Measurements from ENCODE around the gene CGNL1. TPM values are rescaled to one million over a fixed set of nuclear protein-coding genes. Genes with fewer than 3 reads are reported as not detected.

Gene CGNL1
- total RNA-seq, 2 experiments from 2014 or later = not detected

DNA sequence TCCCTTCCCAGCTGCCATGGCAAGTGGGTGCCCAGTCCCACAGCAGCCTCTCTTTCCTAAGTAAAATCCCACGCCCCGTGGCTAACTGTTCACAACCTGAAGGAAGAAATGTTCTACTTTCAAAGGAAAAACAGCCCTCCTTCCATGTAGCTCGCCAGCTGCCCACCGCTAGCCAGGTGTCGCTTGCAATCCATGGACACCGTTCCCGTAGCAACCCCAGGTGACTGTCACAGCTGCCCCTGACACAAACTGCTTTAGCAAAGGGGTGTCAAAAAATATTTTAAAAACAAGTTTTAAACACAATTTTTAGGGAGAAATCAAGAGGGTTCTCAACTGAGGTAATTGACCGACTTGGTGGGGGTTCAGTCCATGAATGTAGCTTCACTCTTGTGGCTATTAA, 21.0 kb upstream of the CGNL1 start:
- peaks cover 4% of the 10 kb centered on the region for H3K27me3 Mint-ChIP-seq
- no peak overlapping the region for H3K4me3 Mint-ChIP-seq
- H3K4me1 Mint-ChIP-seq (ENCODE audit: low read depth) = no peaks in the 10 kb centered on the region
- H3K36me3 Mint-ChIP-seq = no peaks in the 10 kb centered on the region
- intact Hi-C loops (cut with micrococcal nuclease) = no loop called here
- no peak overlapping the region for H3K27ac Mint-ChIP-seq
- DNase-seq = no peak
- ChIA-PET CTCF (interaction anchor here (0.9 kb wide), 1 partner anchor 187 kb away, joined by 3 read pairs; no protein-coding TSS in a partner anchor), POLR2A (no interaction called here)
- no peaks in the 10 kb centered on the region for H3K9me3 Mint-ChIP-seq

GRCh38 chr15:57356178-57356577, 20.1 kb upstream of the CGNL1 start:
- Mint-ChIP-seq H3K27me3 (peaks cover 4% of the 10 kb centered on the region), H3K9me3 (no peaks in the 10 kb centered on the region), H3K27ac (no peak overlapping the region), H3K4me1 (ENCODE audit: low read depth) (no peaks in the 10 kb centered on the region), H3K36me3 (no peaks in the 10 kb centered on the region), H3K4me3 (no peak overlapping the region)
- DNase-seq = no peak
- POLR2A ChIA-PET = no interaction called here
- CTCF ChIA-PET = interaction anchor here (0.9 to 1.2 kb wide), 2 partner anchors 171 to 186 kb away, joined by 3 to 7 read pairs; no protein-coding TSS in a partner anchor
- intact Hi-C loops (cut with micrococcal nuclease) = no loop called here

DNA sequence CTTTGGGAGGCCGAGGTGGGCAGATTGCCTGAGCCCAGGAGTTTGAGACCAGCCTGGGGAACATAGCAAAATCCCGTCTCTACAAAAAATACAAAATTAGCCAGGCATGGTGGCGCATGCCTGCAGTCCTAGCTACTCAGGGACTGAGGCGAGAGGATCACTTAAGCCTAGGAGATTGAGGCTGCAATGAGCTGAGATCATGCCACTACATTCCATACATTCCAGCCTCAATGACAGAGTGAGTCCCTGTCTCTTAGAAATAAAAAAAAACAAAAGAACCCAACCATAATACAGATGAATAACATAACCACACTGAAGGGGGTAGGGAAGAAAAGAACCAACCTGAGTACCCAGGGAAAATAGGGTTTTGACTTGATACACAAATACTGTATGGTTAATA, 19.7 kb upstream of the CGNL1 start:
- no peak overlapping the region for H3K27ac Mint-ChIP-seq
- intact Hi-C loops (cut with micrococcal nuclease) = no loop called here
- H3K36me3 Mint-ChIP-seq = no peaks in the 10 kb centered on the region
- ChIA-PET POLR2A (no interaction called here), CTCF (interaction anchor here (1.2 kb wide), 1 partner anchor 171 kb away, joined by 7 read pairs; no protein-coding TSS in a partner anchor)
- H3K9me3 Mint-ChIP-seq = no peaks in the 10 kb centered on the region
- no peaks in the 10 kb centered on the region for H3K4me1 Mint-ChIP-seq (ENCODE audit: low read depth)
- H3K27me3 Mint-ChIP-seq = peaks cover 4% of the 10 kb centered on the region
- H3K4me3 Mint-ChIP-seq = no peak overlapping the region
- DNase-seq = no peak

DNA sequence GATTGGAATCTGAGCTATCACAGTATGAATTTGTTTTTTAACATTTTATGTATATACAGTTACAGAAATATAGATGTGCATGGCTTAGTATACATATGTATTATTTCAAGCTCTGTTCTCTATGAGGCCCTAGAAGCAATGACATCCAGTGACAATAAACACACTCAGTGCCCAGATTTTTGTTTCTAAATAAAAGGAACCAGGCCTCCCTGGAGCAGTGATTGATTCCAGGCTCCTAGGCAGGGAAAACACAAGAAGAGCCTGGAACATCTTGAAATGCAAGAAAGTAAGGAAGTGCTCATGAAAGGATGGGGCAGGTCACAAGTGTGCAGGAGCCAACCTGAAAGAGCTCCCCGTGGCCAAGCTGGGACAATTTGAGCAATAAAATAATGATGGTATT, 18.5 kb upstream of the CGNL1 start:
- no peak overlapping the region for H3K4me3 Mint-ChIP-seq
- no peaks in the 10 kb centered on the region for H3K9me3 Mint-ChIP-seq
- ChIA-PET CTCF (no interaction called here), POLR2A (no interaction called here)
- intact Hi-C loops (cut with micrococcal nuclease) = no loop called here
- no peaks in the 10 kb centered on the region for H3K4me1 Mint-ChIP-seq (ENCODE audit: low read depth)
- no peak overlapping the region for H3K27ac Mint-ChIP-seq
- no peak for DNase-seq
- H3K27me3 Mint-ChIP-seq = peaks cover 4% of the 10 kb centered on the region
- no peaks in the 10 kb centered on the region for H3K36me3 Mint-ChIP-seq

DNA sequence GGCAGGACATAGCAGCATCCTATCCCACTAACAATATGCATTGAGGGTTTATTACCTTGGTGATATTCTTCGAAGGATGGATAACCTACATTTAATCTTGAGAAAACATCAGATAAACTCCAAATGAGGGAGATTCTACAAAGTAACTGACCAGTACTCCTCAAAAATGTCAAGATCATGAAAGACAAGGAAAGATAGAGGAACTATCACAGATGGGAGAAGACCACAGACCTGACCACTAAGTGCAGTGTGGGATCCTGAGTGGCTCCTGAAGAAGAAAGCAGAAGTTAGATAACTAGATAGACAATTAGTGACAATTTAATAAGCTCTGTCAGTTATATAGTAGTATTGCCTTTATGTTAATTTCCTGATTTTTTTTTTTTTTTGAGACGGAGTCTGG, 17.7 kb upstream of the CGNL1 start:
- Mint-ChIP-seq H3K27me3 (peaks cover 4% of the 10 kb centered on the region), H3K36me3 (no peaks in the 10 kb centered on the region), H3K4me1 (ENCODE audit: low read depth) (no peaks in the 10 kb centered on the region), H3K9me3 (no peaks in the 10 kb centered on the region), H3K4me3 (no peak overlapping the region), H3K27ac (no peak overlapping the region)
- DNase-seq = no peak
- intact Hi-C loops (cut with micrococcal nuclease) = no loop called here
- POLR2A ChIA-PET = no interaction called here
- CTCF ChIA-PET = no interaction called here

DNA sequence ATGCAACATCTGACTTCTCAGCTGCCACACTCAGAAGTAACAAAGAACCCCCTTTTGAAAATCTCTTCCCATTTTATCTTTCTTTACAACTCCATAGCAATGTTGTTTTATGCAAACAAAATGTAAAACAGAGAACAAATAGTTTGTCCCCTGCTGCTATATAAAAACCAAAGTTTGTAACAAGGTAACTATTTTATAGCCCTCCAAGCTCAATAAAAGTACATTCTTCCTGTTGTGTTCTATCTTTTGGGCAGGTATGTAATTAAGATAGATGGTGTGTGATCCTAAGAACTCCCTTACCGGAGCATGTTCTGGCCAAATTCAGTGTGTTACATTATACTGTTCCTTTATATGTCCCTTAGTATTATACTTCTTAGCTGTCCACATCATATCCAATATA, 12.6 kb upstream of the CGNL1 start:
- Mint-ChIP-seq H3K27me3 (no peaks in the 10 kb centered on the region), H3K36me3 (no peaks in the 10 kb centered on the region), H3K27ac (no peak overlapping the region), H3K4me3 (no peak overlapping the region), H3K4me1 (ENCODE audit: low read depth) (no peaks in the 10 kb centered on the region), H3K9me3 (no peaks in the 10 kb centered on the region)
- DNase-seq = no peak
- ChIA-PET POLR2A (no interaction called here), CTCF (interaction anchor here (1.0 to 1.4 kb wide), 2 partner anchors 23 to 873 kb away, joined by 3 read pairs; no protein-coding TSS in a partner anchor)
- intact Hi-C loops (cut with micrococcal nuclease) = no loop called here

GRCh38 chr15:57364282-57365007, 11.9 kb upstream of the CGNL1 start:
- Mint-ChIP-seq H3K4me1 (ENCODE audit: low read depth) (no peaks in the 10 kb centered on the region), H3K27me3 (peaks cover 1% of the 10 kb centered on the region), H3K36me3 (no peaks in the 10 kb centered on the region), H3K4me3 (no peak overlapping the region), H3K9me3 (no peaks in the 10 kb centered on the region), H3K27ac (no peak overlapping the region)
- no peak for DNase-seq
- ChIA-PET CTCF (interaction anchor here (1.0 to 1.4 kb wide), 2 partner anchors 24 to 873 kb away, joined by 3 read pairs; no protein-coding TSS in a partner anchor), POLR2A (interaction anchor here (0.6 kb wide), 1 partner anchor 177 kb away, joined by 4 read pairs; no protein-coding TSS in a partner anchor)
- intact Hi-C loops (cut with micrococcal nuclease) = no loop called here

DNA sequence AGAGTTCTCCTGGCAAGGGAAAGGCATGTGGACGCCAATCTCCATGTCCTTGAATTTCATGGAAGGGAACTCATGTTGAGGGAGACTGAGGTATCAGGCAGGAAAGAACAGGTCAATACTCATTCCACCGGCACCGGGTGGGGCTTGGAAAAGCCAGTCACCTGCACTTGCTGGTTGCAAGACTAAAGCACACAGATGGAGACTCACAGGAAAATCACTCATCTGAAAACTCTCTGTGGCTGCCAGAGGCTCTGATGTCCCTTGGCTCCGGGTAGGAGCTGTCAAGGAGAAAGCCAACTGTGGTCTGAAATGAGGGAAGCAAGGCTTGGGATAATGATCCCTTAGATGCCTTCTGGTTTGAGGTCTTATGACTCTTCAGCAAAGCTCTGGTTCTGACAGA, 8.7 kb upstream of the CGNL1 start:
- H3K9me3 Mint-ChIP-seq = no peaks in the 10 kb centered on the region
- DNase-seq = no peak
- CTCF ChIA-PET = no interaction called here
- H3K36me3 Mint-ChIP-seq = no peaks in the 10 kb centered on the region
- H3K4me1 Mint-ChIP-seq (ENCODE audit: low read depth) = no peaks in the 10 kb centered on the region
- intact Hi-C loops (cut with micrococcal nuclease) = no loop called here
- POLR2A ChIA-PET = no interaction called here
- peaks cover 4% of the 10 kb centered on the region for H3K27me3 Mint-ChIP-seq
- H3K27ac Mint-ChIP-seq = no peak overlapping the region
- no peak overlapping the region for H3K4me3 Mint-ChIP-seq

- Mint-ChIP-seq H3K36me3 (no peaks in the 10 kb centered on the region), H3K27me3 (peaks cover 19% of the 10 kb centered on the region), H3K27ac (no peak overlapping the region), H3K9me3 (no peaks in the 10 kb centered on the region), H3K4me3 (no peak overlapping the region), H3K4me1 (ENCODE audit: low read depth) (peaks cover 2% of the 10 kb centered on the region)
- intact Hi-C loops (cut with micrococcal nuclease) = no loop called here
- no peak for DNase-seq
- ChIA-PET POLR2A (no interaction called here), CTCF (no interaction called here)
Measured at GRCh38 chr15:57370929-57371328, 5.4 kb upstream of the CGNL1 start.

- Mint-ChIP-seq H3K27me3 (peaks cover 34% of the 10 kb centered on the region), H3K4me1 (ENCODE audit: low read depth) (peaks cover 11% of the 10 kb centered on the region), H3K9me3 (no peaks in the 10 kb centered on the region), H3K4me3 (no peak overlapping the region), H3K36me3 (no peaks in the 10 kb centered on the region), H3K27ac (no peak overlapping the region)
- no peak for DNase-seq
- CTCF ChIA-PET = interaction anchor here (0.7 kb wide), 1 partner anchor 190 kb away, joined by 3 read pairs; no protein-coding TSS in a partner anchor
- POLR2A ChIA-PET = no interaction called here
- intact Hi-C loops (cut with micrococcal nuclease) = no loop called here
Measured at GRCh38 chr15:57373251-57373881, 2.9 kb upstream of the CGNL1 start.

GRCh38 chr15:57373882-57374276, 2.4 kb upstream of the CGNL1 start:
- peaks cover 11% of the 10 kb centered on the region for H3K4me1 Mint-ChIP-seq (ENCODE audit: low read depth)
- H3K9me3 Mint-ChIP-seq = no peaks in the 10 kb centered on the region
- no peak overlapping the region for H3K4me3 Mint-ChIP-seq
- H3K27me3 Mint-ChIP-seq = peaks cover 38% of the 10 kb centered on the region
- ChIA-PET POLR2A (no interaction called here), CTCF (no interaction called here)
- intact Hi-C loops (cut with micrococcal nuclease) = no loop called here
- DNase-seq = no peak
- H3K27ac Mint-ChIP-seq = no peak overlapping the region
- H3K36me3 Mint-ChIP-seq = no peaks in the 10 kb centered on the region

GRCh38 chr15:57376696-57377477, 582 bp downstream of the CGNL1 start:
- ChIA-PET CTCF (no interaction called here), POLR2A (no interaction called here)
- no peaks in the 10 kb centered on the region for H3K36me3 Mint-ChIP-seq
- no peak for DNase-seq
- no peak overlapping the region for H3K27ac Mint-ChIP-seq
- H3K4me3 Mint-ChIP-seq = no peak overlapping the region
- H3K4me1 Mint-ChIP-seq (ENCODE audit: low read depth) = peaks cover 11% of the 10 kb centered on the region
- H3K9me3 Mint-ChIP-seq = no peaks in the 10 kb centered on the region
- intact Hi-C loops (cut with micrococcal nuclease) = no loop called here
- peaks cover 44% of the 10 kb centered on the region for H3K27me3 Mint-ChIP-seq
